WI38 (cell line): ENCODE results near the gene FGF6.

ENCODE experiments used
- H3K4me3 ChIP-seq: 2 replicates; pipeline ENCODE4 v1.5.1; 2011; ENCODE audit warnings: low read depth, mild to moderate bottlenecking, control low read depth, low read length
- TF ChIP-seq, protein P1 (sequence below): IDR thresholded peaks from 2 replicates; pipeline ENCODE4 v1.5.1; 2012; ENCODE audit warnings: low read depth, mild to moderate bottlenecking, control low read depth, low read length

The FGF6 gene, protein sequence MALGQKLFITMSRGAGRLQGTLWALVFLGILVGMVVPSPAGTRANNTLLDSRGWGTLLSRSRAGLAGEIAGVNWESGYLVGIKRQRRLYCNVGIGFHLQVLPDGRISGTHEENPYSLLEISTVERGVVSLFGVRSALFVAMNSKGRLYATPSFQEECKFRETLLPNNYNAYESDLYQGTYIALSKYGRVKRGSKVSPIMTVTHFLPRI

GRCh38 chr12:4445156-4446101 is at the start of gene FGF6:
Gene FGF6, minus strand, starts transcription at chr12:4445815. Its CDS starts 245 bp downstream, at chr12:4445570.
- TF ChIP-seq, protein P1, sequence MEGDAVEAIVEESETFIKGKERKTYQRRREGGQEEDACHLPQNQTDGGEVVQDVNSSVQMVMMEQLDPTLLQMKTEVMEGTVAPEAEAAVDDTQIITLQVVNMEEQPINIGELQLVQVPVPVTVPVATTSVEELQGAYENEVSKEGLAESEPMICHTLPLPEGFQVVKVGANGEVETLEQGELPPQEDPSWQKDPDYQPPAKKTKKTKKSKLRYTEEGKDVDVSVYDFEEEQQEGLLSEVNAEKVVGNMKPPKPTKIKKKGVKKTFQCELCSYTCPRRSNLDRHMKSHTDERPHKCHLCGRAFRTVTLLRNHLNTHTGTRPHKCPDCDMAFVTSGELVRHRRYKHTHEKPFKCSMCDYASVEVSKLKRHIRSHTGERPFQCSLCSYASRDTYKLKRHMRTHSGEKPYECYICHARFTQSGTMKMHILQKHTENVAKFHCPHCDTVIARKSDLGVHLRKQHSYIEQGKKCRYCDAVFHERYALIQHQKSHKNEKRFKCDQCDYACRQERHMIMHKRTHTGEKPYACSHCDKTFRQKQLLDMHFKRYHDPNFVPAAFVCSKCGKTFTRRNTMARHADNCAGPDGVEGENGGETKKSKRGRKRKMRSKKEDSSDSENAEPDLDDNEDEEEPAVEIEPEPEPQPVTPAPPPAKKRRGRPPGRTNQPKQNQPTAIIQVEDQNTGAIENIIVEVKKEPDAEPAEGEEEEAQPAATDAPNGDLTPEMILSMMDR, result no peak
- H3K4me3 ChIP-seq, result no peak within 1 kb of the TSS

DNA sequence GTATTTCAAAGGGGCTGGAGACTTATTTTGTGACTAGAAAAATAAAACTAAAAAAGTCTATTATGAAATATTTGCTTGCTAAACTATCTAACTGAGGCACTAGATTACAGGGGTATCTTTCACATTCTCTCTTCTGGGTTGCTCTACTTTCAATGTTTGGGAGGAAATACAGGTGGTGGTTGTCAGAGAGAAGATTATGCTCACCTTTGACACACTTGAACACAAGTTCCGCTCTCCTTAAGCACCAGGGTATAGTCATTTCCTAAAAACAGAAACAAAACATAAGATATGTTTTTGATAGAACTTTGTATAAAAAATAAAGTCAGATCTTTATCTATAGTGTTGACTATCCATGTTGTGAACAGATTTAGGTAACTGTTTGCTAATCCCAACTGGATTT is 45.4 kb upstream of the FGF6 start:
- TF ChIP-seq, protein P1, result no peak
- H3K4me3 ChIP-seq, result no peak overlapping the region

- TF ChIP-seq, protein P1, result no peak
- H3K4me3 ChIP-seq, result no peak overlapping the region
These were observed 43.9 kb upstream of the FGF6 start for GRCh38 chr12:4489556-4489955.

DNA sequence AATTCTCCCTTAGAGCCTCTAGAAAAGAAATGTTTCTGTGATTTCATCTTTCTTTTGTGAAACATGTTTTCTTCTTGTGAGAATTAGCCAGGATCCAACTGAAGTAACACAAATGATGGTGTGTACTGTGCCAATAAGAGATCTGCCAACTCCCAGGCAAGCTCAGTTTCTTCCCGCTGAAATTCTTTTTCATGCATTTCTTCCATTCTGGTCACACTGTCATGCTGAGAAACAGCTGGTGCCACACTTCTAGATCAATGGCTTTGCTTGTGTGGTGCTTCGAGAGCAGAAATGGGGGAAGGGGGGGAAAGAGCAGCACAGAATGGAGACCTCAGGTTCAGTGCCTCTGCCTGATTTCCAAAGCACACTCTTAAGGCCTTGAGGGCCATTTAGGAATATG is 41.4 kb upstream of the FGF6 start:
- TF ChIP-seq, protein P1, result no peak
- H3K4me3 ChIP-seq, result no peak overlapping the region

GRCh38 chr12:4486049-4486699 is 40.6 kb upstream of the FGF6 start:
- TF ChIP-seq, protein P1, result no peak
- H3K4me3 ChIP-seq, result no peak overlapping the region

DNA sequence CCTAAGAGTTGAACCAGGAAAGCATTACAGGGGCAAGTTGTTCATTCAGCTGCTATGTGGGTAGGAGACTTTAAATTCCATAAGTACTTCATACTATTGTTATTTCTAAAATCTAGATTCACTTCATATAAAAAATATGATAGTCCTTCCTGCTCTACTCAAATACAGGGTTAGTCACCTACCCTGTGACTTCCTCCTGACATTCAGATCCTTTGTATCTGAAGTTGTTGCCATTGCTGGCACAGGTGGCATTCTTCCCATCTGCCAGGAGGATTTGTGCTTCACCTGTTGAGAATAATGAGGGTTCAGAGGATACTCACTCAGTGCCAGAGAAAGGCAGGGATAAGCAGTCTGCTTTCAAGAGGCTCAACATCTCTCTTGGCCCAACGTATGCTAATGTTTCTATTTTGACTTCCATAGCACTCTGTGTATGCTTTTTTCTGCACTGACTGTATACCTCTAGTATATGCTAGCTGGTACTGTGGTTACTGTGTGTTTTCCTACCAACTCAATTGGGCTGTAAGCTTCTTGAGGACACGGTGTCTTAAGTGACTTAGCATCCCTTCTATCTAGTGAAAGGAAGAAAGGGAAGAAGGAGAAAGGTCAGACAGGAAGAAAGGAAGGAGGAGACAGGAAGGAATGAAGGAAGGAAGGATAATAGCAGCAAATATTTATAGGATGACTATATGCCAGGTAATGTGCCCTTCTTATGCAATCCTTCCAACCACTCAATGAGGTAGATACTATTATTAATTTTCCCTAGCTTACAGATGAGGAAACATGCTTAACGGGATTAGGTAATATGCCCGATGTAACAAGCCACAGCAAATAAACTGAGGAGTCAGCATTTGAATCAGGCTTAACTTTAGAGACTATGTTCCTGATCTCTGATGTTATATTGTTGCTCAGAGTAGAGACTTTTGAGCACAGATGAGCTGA is 38.5 kb upstream of the FGF6 start:
- no peak overlapping the region for H3K4me3 ChIP-seq
- TF ChIP-seq, protein P1, result no peak
